Bronchial epithelial cell (primary cell): ENCODE data around the gene KAT8. TPM values are rescaled to one million over a fixed set of nuclear protein-coding genes. Genes with fewer than 3 reads are reported as not detected.

Source experiments
- DNase-seq: peaks from one replicate; pipeline ENCODE4 v3.0.0-alpha.2; 2010; ENCODE audit warnings: low read depth
- FAIRE-seq: peaks from 2 replicates; lab custom pipeline; 2011; peaks lifted over from hg19 to GRCh38; lab: Jason Lieb, UNC
- H3K27me3 ChIP-seq: 2 replicates; pipeline ENCODE4 v1.5.1; 2011; ENCODE audit warnings: low read length; ENCODE audit not compliant: control insufficient read depth, insufficient read depth
- H3K36me3 ChIP-seq: 2 replicates; pipeline ENCODE4 v1.5.1; 2011; ENCODE audit warnings: low read length; ENCODE audit not compliant: control insufficient read depth, insufficient read depth
- H3K4me3 ChIP-seq: 2 replicates; pipeline ENCODE4 v1.5.1; 2011; ENCODE audit warnings: mild to moderate bottlenecking, low read depth, low read length, control low read depth
- total RNA-seq: library from RNA; depleted of rRNA; stranded (reverse); fragments of >200 nt; gene quantifications from 2 replicates; pipeline ENCODE4 v1.2.1, GENCODE V29; 2014
- TF ChIP-seq, protein P1 (sequence below): IDR thresholded peaks from 2 replicates; pipeline ENCODE4 v1.5.1; 2011; ENCODE audit warnings: mild to moderate bottlenecking, moderate library complexity, low read length, control low read depth, inconsistent platforms; ENCODE audit not compliant: insufficient read depth, severe bottlenecking

KAT8 gene
- total RNA-seq = 34.1 and 54.5 TPM in 2 replicates

DNA sequence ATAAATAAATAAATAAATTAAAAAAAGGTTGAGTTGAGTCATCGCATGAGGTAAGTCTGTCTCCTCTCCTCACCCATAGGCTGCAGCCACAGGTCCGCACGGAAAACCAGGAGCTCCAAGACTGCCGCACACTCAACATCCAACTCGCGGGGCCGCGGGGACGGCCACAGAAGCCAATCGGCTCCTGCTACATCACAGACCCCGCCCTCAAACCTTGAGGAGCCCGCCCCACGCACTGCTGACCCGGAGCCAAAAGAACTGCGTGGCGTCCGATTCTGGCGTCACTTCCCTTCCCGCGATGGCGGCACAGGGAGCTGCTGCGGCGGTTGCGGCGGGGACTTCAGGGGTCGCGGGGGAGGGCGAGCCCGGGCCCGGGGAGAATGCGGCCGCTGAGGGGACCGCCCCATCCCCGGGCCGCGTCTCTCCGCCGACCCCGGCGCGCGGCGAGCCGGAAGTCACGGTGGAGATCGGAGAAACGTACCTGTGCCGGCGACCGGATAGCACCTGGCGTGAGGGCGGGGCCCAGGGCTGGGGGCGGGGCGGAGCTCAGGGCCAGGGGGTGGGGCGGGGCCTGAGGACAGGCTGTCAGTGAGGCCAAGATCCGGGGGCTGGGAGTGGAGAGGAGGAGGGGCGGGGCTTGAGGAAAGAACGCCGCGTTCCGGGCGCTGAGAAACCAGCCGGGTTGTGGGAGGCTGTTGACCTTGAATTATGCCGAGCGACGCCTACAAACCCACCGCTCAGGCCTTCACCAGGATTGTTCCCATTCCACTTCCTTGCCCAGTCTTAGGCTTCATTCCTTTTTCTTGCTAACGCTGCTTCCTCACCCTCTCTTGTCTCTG is at the start of gene KAT8:
Gene KAT8, plus strand, starts transcription at position 281 of the 839 bp plus-strand sequence. Its CDS starts 18 bp downstream, at position 299.
- Histone ChIP-seq H3K4me3 (peak within 1 kb of the TSS; percentile 56), H3K36me3 (peaks cover 10% of the 10 kb centered on the region), H3K27me3 (no peaks in the 10 kb centered on the region)
- FAIRE-seq (no peak), DNase-seq (peak; percentile 97)
- TF ChIP-seq, protein P1, sequence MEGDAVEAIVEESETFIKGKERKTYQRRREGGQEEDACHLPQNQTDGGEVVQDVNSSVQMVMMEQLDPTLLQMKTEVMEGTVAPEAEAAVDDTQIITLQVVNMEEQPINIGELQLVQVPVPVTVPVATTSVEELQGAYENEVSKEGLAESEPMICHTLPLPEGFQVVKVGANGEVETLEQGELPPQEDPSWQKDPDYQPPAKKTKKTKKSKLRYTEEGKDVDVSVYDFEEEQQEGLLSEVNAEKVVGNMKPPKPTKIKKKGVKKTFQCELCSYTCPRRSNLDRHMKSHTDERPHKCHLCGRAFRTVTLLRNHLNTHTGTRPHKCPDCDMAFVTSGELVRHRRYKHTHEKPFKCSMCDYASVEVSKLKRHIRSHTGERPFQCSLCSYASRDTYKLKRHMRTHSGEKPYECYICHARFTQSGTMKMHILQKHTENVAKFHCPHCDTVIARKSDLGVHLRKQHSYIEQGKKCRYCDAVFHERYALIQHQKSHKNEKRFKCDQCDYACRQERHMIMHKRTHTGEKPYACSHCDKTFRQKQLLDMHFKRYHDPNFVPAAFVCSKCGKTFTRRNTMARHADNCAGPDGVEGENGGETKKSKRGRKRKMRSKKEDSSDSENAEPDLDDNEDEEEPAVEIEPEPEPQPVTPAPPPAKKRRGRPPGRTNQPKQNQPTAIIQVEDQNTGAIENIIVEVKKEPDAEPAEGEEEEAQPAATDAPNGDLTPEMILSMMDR = no peak

DNA sequence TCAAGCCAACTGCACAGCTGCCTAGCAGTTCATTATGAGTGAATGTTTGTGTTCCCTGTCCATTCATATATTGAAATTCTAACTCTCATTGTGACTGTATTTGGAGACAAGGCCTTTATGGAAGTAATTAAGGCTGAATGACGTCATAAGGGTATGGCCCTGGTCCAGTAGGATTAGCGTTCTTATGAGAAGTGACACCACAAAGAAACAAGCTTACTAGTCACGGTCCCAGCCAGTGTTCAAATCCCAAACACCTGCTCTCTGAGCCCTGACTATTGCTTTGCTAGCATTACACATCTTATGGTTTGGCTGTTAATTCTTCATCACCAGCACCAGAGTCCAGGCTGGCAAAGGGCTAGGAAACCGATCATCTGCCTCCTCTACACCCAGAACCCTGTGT is 45.6 kb upstream of the KAT8 start:
- DNase-seq (peak; percentile 27), FAIRE-seq (no peak)
- Histone ChIP-seq H3K36me3 (peaks cover 4% of the 10 kb centered on the region), H3K27me3 (no peaks in the 10 kb centered on the region), H3K4me3 (peak overlapping the region; percentile 96)
- TF ChIP-seq, protein P1 = no peak

DNA sequence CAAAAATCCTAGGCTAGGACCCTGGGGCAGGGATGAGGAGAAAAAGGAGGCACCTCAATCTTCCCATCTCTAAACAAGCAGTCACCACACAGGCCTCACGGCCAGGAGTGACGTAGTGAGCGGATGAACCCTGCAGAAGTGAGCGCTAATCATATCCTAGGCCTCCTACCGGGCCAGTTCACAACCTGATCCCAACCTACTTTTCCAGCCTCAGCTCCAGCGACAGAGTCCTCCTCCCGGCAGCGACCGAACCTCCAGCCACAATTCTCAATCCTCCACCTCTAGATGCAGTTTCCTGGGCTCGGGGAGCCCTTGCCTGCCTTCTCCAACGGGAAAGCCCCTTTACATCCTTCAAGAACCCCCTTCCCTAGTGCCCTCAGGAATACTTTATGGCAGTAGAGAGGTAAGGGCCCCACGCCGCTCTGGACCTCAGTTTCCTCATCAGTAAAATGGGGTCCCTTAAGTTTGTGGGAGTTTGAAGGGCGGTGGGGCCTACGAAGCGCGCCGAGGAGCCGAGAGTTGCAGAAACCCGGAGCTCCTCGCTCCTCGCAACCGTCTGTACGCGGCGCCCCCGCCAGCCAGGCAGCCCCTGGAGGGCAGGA is 44.8 kb upstream of the KAT8 start:
- FAIRE-seq = no peak
- TF ChIP-seq, protein P1 = peak; percentile 4

DNA sequence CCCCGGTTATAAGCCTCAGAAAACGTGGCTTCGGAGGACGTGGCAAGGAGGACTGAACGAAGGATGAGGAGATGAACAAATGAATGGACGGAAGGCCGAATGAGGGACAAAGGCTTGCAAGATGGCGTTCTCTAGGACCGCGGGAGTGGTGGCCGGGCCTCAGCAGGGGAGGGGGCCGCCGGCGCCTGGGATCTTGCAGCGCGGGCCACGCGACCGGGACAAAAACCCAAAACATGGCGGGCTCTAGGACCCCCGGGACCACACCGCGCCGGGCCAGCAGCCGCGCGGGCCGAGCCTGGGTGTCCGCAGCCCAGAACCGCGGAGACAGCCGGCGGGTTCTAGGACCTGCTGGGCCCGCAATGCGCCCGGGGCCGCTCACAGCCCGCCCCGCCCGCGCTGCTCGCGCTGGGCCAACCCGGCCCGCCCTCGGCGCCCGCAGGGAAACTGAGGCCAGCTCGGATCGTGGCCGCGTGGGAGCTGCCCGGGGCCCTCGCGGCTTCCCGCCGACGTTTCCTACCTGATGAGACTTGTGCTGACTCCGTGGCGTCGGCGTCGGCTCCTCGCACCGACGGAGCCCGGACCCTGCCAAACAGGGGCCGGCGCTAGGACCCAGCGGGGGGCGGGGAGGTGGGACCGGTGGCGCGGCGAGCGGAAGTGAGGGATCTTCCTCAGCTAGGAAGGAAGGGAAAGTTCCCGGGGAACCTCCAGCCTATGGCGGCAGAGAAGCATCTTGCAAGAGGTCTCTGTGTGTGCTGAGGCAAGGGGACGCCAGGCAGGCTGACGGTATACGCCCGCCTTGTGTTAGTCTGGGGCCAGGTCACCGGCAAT is 44.1 kb upstream of the KAT8 start:
- DNase-seq = peak; percentile 79
- no peak for FAIRE-seq
- H3K4me3 ChIP-seq = peak overlapping the region; percentile 96
- H3K36me3 ChIP-seq = peaks cover 12% of the 10 kb centered on the region
- H3K27me3 ChIP-seq = no peaks in the 10 kb centered on the region
- TF ChIP-seq, protein P1 = no peak

More for the DNA sequence above, 44.8 kb upstream of the KAT8 start:
- Histone ChIP-seq H3K36me3 (peaks cover 6% of the 10 kb centered on the region), H3K4me3 (peak overlapping the region; percentile 96), H3K27me3 (no peaks in the 10 kb centered on the region)
- DNase-seq = peak; percentile 41

- no peaks in the 10 kb centered on the region for H3K27me3 ChIP-seq
- DNase-seq (peak; percentile 97), FAIRE-seq (no peak)
- peak within 1 kb of the TSS; percentile 96 for H3K4me3 ChIP-seq
- TF ChIP-seq, protein P1 = no peak
- peaks cover 17% of the 10 kb centered on the region for H3K36me3 ChIP-seq
Observed at GRCh38 chr16:31073970-31074813, 43.3 kb upstream of the KAT8 start, which contains the start of the genes ZNF646 and ZNF668. TSS of gene ZNF646 (plus strand) at chr16:31074422. CDS start at chr16:31076325, 1,903 bp downstream. TSS of gene ZNF668 (minus strand) at chr16:31074240. CDS start at chr16:31064459, 9,781 bp downstream.
